ENCODE measurements around the gene NPPA.
"Not testable (repeated sequence)": the region's sequence is repeated elsewhere in the genome, so short reads cannot be mapped to it uniquely, and the experiment has no call there.

Gene NPPA

DNA sequence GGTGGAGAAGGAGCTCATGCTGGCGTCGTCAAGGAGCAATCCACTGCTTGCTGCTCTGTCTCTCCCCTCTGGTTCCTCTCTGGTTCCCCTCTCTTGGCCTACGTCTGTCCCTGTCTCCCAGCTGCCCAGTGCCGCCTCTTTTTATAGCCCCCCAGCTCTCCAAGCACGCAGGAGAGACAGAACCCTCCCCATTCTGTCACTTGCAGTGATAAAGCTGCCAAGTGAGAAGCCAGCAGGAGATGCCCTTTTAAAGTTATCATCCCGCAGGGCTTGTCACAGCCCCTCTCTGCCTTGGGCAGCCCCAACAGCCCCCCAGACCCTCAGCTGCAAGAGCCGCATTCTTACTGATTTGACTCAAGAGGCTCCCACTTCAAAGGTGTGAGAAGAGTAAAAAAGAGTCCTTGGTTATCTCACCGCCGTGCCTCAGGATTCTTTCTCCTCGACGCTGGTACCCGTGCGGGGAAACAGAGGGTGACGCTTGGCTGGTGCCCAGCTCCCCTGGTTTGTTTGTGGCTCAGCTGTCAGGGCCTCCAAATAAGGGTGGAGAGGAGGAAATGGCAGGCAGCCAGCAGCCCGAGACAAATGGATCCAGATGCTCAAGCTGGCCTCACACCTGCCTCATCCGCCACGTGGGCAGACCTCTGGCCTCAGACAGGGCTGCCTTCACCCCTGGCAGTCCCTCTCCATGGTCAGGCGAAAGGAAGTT lies at the start of gene NPPA:
NPPA (minus strand) TSS at position 117 of the 706 bp plus-strand sequence; CDS start at position 18, 99 bp downstream.
- no peak for DNase-seq (ENCODE audit: low read depth)

DNA sequence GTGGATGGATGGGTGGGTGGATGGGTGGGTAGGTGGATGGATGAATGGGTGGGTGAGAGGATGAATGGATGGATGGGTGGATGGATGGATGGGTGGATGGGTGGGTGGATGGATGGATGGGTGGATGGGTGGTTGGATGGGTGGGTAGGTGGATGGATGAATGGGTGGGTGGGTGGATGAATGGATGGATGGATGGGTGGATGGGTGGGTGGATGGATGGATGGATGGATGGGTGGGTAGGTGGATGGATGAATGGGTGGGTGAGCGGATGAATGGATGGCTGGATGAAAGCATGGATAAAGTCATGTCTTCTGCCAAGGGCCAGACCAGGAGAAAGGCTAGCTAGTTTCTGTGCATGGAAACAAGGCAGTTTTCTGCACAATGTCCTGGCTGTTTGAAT lies 46.9 kb upstream of the NPPA start:
- not testable (repeated sequence) for DNase-seq (ENCODE audit: low read depth)

DNA sequence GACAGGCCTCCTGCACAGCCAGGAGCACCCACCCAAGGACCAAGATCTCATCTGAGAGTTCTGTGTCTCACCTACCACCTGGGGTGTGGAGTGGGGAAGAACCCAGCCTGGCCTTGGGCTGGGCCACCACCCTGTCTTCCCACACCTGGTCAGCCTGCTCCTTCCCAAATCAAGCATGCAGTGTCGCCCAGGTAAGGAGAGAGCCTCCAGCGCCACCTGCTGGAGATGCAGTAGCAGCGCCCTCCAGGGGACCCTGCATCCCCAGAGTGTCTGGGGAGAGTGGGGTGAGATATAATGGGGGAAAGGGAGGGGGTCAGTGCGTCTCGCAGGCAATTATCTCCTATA lies 46.3 kb upstream of the NPPA start:
- DNase-seq (ENCODE audit: low read depth): peak; percentile 43

DNA sequence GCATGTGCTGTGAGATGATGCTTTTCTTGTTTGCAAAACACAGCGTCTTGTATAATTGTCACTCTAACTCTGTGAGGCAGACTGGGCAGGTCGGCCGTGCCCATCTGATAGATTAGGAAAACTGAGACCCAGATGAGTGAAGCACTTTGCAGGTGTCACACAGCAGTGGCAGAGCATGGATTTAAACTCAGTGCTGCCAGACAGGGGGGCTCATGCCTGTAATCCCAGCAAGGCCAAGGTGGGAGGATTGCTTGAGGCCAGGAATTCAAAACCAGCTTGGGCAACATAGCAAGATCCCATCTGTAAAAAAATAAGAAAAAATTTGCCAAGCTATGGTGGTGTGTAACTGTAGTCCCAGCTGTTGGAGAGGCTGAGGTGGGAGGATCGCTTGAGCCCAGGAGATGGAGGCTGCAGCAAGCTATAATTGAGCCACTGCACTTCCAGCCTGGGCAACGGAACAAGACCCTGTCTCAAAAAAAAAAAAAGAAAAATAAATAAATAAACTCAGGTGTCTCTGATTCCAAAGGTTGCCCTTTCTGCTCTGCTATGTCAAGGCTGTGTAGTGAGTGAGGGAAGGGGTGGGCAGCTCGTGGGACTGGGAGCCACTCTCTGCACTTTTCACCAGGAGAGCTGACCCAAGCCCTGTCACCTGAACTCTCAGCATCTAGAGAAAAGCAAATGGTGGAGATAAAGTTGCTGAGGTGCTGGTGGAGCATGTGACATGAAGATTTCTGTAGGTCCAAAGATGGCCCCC lies 44.0 kb upstream of the NPPA start:
- no peak for DNase-seq (ENCODE audit: low read depth)

DNA sequence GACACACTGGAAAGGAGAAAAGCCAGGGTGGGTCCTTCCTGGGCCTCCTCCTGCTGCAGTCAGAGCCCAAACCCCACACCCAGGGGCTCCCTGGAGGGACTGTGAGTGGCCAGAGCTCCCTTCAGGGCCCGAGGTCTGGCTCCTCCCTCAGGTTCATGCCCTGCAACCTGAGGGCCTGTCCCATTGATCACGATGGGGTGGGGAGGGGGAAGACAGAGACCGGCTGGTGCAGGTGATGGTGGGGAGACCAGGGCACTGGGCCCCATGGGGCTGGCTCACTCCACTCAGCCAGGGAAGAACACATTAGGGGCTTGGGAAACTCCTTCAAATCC lies 41.3 kb upstream of the NPPA start:
- no peak for DNase-seq (ENCODE audit: low read depth)

DNA sequence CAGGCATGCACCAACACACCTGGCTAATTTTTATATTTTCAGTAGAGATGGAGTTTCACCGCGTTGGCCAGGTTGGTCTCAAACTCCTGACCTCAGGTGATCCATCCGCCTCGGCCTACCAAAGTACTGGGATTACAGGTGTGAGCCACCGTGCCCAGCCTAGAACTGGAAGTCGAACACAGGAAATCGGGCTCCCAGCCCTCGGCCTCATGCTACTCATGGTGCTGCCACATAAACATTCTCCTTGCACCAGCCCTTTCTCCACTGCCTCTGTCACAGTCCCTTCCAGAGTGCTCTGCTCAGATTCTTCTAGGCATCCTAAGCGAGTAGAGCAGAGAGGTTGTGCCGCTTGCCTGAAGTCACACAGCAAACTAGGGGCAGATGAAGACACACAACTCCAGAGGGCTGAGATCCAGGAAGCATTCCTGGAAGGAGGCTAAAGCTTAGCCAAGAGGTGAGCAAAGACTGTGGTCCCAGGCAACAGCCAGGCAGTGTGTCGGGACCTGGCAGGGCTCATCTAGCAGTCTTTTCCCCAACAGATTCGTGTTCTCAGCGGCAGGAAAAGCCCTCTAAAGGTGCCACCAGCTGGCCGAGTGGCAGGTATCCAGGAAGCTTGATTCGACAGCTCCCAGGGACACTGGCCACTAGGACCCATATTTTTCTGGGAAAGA lies 40.8 kb upstream of the NPPA start:
- no peak for DNase-seq (ENCODE audit: low read depth)

DNA sequence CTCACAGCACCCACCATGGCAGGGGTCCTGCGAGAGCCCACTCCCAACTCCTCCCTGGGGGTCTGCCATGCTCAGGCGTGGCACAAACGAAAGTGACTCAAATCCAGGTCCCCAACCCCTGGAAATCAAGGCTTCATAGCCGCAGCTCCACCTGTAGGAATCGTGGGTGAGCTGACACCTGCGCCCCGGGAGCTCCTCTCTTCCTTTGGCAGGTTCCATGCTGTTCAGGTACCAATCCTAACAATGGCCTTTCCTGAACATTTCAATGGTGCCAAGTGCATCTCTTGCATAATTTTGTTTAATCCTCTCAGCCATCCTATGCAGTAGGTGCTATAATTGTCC lies 40.1 kb upstream of the NPPA start:
- no peak for DNase-seq (ENCODE audit: low read depth)

DNA sequence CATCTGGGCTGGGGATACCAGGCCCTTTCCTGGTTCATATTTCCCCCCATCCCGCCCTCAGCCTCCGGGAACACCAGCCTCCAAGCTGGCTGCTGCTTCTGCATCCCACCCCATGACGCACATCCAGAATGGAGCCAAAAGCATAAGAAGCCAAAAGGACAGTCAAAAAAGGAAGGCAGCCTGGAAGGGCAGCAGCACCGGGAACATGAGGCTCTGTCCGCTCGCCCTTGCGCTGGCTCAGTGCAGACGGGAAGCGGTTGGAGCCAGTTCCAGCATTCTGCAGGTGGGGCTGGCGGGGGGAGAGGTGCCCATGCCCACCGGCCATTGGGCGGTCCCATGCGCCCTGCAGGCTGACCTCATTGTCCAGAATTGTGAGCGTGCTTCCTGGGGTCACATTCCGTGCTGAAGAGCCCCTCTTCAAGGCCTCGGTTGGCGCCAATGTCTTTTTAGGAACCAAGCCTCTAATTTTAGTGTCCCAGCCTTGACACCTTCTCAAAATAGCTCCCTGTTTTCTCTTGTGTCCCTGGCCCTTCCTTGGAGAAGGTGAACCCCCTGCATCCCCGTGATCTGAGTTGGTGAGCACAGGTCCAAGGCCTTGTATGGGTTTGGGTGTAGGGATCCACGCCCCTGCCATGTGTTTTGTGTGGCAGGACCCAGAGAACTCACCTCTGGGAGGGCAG lies 39.5 kb upstream of the NPPA start:
- DNase-seq (ENCODE audit: low read depth): no peak

DNA sequence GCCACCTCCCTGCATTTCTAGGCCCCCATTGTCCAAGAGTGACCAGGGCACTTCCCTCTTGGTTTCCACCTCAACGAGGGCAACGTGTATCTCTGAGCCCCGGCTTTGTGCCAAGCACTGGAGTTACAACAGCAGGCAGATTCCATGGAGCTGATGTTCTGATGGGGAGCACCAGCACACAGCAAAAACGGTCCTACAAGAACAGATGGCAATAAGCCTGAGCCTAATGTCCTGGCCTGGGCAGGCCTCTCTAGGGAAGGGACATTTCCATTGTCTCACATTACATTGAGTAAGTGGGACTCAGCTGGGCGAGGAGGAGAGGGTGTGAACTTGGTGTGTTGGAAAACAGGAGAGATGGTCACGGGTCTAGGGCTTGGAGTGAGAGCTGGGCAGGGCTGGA lies 38.3 kb upstream of the NPPA start:
- no peak for DNase-seq (ENCODE audit: low read depth)

DNA sequence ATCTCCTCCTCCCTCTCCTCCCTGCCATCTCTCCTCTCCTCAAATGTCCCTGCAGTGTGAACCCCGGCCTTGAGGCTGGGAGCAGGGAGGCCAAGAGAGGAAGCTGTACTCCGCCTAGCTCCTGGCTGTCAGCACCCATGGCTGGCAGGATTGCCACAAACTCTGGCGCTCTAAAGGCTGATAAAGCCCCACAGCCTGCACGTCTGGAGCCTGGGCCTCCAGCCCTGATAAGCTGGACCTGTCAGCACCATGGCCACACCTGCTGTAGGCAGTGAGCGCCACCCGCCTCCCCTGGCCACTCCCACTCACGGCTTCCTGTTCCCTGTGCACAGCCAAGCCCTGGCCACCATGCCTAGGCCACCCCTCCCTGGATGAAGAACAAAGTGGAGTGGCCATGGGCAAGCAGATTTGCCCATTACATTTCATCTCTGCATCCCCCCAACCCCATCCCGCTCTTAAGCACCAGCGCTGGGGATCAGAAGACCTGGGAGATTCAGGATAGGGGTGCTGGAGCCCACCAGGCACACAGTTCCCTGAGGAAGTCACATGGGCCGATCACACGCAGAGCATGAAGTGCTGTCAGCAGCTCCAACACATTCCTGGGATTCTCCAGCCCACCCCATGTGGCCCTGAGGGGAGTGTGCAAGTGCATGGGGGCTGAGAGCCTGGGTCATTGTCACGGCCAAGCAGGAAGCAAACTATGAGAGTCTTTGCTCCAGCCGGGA lies 35.4 kb upstream of the NPPA start:
- no peak for DNase-seq (ENCODE audit: low read depth)

DNA sequence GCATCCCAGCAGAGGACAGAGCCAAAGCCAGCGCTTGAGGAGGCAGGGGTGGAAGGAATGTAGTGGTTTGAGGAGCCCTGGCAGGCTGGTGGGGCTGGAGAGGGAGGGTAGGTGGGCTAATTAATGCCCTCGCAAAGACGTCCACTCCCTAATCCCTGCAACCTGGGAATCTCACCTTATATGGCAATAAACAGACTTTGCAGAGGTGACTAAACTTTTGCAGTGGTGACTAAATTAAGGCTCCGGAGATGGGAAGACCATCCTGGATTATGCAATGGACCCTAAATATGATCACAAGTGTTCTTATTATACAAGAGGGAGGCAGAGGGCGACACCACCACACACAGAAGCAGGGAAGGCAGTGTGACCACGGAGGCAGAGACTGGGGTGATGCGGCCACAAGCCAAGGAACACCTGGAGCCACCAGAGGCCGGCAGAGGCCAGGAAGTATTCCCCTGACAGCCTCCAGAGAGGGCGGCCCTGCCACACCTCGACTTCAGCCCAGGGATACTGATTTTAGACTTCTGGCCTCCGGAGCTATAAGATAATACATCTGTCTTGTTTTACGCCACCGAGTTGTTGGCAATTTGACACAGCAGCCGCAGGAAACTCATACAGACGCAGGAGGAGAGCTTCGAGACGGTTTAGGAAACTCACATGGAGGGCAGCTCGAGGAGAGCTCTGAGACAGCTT lies 34.3 kb upstream of the NPPA start:
- DNase-seq (ENCODE audit: low read depth): no peak

DNA sequence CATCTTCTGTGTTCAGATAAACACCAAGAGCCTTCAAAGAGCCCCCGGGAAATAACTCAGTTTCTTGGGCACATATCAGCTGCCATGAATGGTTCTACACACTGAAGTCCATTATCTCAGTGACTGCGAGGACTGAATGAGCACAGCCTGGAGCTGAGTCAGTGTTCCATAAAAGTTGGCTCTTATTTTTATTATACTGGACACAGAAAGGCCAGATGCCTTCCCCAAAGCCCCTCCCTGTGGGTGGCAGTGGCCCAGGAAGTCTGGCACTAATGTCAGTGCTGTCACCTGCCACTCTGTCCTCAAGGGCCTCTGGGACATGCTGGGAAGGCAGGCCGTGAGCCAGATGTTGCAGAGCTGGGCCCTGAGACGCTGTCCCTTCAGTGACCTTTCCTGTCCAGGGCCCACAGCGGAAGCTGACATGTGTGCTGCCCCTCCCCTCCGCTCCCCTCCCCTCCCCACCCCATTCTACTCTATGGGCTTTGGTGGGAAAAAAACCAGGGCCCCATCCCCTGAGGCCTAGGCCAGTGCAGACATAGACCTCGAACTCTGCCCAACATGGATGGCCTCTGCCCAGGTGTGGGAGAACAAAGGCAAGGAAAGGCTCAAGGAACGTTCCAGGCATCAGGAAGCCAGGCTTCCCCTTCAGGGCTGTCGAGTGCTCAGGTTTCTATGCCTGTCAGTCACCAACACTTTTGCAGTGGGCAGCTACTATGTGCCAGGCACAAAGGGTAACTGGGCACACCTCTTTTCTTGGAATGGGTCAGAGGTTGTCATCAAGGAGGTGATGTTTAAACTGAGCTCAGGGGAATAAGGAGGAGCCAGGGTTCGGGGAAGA lies 33.5 kb upstream of the NPPA start:
- DNase-seq (ENCODE audit: low read depth): no peak

DNA sequence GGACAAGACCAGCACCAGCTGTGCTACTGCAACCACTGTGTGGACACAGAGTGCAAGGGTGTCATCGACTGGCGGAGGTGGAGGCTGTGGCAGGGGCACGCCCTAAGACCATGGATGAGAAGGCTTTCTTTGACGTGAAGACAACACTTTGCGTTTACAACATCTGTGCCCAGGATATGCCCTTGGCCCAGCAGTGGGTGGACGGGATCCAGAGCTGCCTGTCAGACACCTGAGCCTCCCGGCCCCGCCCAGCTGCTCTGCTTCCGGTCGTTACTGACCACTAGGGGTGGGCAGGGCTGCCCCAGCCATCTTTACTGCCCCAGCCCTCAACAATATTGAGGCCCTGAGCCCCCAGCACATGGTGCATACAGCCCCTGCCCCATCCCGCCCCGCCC lies 32.6 kb upstream of the NPPA start:
- no peak for DNase-seq (ENCODE audit: low read depth)

DNA sequence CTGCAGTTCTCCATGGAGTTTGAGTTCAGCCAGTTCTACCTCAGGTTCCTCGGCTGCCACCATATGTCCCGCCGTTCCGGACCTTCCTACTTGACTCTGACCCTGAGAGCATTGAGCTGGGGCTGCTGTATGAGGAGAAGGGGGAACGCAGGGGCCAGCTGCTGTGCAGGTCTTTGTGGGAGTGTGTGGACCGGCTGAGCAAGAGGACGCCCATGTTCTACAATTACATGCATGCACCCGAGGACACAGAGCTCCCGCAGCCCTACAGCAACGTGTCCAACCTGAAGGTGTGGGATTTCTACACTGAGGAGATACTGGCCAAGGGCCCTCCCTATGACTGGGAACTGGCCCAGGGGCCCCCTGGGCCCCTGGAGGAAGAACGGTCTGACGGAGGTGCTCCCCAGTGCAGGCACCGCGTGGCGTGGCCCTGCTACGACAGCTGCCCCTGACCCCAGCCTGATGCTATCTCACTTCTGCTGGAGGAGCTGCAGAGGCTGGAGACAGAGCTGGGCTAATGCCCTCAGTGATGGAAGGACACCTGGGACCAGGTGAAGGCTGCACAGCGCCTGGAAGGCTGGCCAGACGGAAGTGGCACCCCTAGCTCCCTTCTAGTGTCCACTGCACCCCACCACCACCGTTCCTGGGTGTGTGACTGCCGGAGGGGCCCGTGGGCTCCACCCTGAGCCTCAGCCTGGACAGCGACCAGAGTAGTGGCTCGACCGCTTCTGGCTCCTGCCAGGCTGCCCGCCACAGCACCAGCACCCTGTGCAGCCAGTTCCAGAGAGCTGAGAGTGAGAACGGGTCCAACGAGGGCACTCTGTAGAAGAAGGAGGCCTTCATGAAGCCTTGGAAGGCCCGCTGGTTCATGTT lies 32.0 kb upstream of the NPPA start:
- no peak for DNase-seq (ENCODE audit: low read depth)

DNA sequence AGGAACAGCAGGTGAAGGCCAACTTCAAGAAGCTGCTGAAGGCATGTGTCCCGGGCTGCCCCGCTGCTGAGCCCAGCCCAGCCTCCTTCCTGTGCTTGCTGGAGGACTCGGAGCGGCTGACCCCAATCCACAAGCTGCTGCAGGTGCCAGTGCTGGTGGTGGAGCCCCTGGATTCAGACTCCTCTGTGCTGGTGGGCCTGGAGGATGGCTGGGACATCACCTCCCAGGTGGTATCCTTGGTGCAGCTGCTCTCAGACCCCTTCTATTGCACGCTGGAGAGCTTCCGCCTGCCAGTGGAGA lies 31.3 kb upstream of the NPPA start:
- DNase-seq (ENCODE audit: low read depth): no peak

DNA sequence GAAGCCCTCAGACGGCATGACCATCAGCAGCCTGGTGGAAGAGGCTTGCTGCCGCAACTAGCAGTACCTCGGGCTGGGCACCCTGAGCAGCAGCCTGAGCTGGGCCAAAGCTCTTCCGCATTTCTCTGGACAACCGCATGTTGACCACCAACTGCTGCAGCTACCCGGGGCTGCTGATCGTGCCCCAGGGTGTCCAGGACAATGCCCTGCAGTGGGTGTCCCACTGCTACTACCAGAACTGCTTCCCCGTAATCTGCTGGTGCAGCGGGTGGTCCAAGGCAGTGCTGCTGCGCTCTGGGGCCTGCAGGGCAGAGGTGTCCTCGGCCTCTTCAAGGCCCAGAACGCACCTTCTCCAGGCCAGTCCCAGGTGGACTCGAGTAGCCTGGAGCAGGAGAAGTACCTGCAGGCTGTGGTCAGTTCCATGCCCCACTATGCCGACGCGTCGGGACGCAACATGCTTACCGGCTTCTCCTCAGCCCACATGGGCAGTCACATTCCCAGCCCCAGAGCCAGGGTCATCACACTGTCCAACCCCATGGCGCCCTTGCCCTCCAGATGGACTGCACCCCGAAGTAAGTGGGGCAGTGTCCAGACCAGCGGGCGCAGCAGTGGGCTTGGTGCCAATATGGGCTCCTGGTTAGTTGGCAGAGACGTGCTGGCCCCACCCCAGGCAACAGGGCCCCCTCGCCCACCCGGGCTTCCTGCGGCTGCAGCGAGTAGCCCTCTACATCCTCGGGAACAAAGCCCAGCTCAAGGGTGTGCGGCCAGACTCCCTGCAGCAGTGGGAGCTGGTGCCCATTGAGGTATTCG lies 30.7 kb upstream of the NPPA start:
- DNase-seq (ENCODE audit: low read depth): no peak

DNA sequence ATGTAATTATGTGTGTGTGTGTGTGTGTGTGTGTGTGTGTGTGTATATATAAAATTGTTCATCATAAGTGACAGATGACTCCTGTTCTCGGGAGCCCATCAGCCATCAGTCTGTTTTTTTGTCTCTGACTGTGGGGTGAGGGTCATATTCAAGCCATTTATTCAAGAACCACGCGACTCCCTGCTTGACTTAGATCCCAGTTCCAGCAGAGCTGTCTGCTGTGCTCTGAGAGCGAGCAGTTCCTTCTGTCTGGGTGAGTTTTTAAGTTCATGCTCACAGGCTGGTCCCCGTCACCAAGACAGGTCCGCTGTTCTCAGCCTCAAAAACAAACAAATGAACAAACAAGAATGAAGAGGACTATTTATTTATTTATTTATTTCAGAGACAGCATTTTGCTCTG lies 29.5 kb upstream of the NPPA start:
- no peak for DNase-seq (ENCODE audit: low read depth)

DNA sequence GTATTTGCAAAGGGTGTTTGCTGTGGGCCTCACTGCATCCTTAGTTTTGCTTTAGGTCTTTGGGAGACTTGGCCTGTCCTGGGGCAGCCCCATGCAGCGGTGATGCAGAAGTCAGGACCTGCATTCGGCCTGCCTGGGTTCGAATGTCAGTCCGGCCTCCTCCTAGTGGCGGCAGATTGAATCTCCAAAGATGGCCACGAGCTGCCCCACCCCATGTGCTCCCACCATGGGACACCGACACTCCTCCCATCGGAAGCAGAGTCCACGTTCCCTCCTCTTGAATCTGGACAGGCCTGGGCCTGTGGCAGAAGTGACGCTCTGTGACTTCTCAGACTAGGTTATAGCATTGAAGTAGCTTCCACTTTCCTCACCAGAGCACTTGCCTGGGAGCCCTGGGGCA lies 27.5 kb upstream of the NPPA start:
- DNase-seq (ENCODE audit: low read depth): no peak

DNA sequence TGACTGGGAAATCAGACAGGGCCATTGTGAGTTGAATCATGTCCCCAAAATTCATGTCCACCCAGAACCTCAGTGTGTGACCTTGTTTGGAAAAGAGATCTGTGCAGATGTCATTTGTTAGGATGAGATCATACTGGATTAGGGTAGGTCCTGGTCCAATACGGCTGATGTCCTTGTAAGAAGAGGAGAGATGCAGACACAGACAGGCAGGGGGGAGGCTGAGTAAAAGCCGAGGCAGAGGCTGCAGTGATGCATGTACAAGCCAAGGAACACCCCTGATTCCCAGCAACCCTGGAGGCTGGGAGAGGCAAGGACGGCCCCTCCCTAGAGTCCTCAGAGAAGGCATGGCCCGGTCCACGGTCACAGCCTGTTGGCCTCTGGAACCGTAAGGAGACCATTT lies 27.0 kb upstream of the NPPA start:
- no peak for DNase-seq (ENCODE audit: low read depth)

All from stimulated activated CD8-positive, alpha-beta memory T cell treated with anti-CD3 and anti-CD28 coated beads, Interleukin-15, amount 100 ng/mL, for 1 hour (primary cell).